Bone marrow (tissue), 2 donors: ENCODE results near the gene PSMC4.
"Not testable (repeated sequence)": the region's sequence is repeated elsewhere in the genome, so short reads cannot be mapped to it uniquely, and the experiment has no call there.

Source experiments
- DNase-seq, 2 donors: peaks; one replicate each; lab custom pipeline; 2025; lab: John Stamatoyannopoulos, UW

PSMC4 gene

DNA sequence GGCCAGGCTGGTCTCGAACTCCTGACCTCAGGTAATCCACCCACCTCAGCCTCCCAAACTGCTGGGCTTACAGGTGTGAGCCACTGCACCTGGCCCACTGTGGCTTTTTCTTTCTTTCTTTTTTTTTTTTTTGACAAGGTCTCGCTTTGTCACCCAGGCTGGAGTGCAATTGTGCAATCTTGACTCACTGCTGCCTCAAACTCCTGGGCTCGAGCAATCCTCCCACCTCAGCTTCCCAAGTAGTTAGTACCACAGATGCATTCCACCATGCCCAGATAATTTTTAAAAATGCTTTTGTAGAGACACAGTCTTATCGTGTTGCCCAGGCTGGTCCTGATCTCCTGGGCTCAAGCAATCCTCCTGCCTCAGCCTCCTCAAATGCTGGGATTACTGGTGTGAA is 24.4 kb upstream of the PSMC4 start:
- no peak for DNase-seq

DNA sequence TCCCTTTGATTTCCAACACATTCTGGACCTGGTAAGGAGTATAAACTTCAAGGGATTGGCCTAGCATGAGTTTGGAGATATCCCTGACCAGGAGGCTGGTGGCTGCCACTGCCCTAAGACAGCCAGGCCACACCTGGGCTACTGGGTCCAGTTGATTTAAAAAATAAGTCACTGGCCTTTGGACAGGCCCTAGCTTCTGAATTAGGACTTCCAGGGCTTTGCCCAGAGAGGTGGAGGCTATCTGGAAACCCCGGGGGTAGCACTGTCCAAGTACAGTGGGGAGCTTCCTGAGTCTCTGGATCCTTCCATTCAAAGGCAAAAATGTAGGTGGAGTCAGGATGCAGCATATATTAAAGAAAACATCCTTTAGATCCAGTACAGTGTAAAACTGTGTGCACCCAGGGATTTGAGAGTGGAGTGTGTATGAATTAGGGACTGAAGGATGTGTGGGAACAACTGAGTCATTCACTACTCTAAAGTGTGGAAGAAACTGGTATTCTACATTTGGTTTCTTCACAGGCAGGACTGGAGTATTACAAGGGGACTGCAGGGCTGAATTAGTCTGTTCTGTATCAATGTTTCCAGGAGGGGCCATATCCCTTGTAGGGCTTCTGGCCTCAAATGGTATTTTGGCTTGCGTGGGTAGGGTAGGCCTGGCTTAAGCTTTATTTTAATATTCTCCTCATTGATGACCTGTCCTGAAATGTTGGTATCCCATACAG is 21.8 kb upstream of the PSMC4 start:
- no peak for DNase-seq

DNA sequence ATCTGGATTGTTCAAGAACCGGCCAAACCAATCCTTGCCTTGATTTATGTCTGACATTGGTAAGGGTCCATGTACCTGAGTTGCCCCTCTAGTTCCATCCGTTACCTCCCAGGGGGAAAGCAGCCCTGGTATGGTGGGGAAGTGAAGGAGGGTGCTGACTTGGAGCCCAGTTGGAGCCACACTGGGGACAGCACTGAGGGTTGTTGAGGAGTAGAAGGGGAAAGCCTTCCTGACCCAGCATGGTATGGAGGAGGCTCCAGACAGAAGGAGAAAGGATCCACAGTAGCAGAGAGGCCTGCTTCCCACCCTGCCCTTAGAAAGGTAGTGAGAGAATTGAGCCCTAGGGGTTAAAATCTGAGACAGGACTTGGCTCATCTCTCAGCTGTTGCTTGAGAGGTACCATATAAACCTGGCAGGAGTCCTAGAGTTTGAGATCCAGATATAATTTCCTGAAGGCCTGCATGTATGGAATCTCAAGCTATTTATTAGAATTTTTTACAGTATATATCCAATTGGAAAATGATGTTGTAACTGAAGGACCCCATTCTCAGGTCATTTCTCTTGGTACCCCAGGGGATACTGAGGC is 19.8 kb upstream of the PSMC4 start:
- no peak for DNase-seq

DNA sequence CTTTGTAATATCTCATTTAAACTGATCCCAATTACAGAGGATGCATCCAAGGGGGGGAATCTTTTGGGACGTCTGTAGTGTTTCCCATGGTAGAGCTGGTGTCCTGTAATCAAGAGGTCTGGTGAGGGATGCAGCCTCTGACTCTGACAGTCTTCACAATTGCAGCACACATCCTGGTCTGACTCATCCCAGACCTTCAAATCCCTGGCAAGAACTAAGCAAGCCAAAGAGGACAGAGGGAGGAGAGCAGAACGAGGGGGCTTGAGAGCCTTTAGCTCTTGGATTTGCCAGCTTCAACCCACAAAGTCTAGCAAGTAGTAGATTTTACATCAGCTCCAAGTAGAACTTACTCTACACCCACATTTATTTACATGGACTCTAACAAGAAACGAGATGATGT is 19.3 kb upstream of the PSMC4 start:
- DNase-seq = no peak

DNA sequence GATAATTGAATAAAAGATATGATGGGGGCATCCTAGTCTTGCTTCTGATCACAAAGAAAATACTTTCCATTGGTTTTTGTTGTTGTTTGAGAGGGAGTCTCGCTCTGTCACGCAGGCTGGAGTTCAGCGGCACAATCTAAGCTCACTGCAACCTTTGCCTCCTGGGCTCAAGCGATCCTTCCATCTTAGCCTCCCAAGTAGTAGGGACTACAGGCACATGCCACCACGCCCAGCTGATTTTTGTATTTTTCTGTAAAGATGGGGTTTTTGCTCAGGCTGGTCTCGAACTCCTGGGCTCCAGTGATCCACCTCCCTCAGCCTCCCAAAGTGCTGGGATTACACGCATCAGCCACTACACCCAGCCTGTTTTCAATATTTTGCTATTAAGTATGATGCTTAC is 17.1 kb upstream of the PSMC4 start:
- no peak for DNase-seq

DNA sequence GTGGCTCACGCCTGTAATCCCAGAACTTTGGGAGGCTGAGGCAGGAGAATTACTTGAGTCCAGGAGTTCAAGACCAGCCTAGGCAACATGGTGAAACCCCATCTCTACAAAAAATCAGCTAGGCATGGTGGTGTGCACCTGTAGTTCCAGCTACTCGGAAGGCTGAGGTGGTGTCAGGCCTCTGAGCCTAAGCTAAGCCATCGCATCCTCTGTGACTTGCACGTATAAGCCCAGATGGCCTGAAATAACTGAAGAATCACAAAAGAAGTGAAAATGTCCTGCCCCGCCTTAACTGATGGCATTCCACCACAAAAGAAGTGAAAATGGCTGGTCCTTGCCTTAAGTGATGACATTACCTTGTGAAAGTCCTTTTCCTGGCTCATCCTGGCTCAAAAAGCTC is 13.1 kb upstream of the PSMC4 start:
- DNase-seq = not testable (repeated sequence)

DNA sequence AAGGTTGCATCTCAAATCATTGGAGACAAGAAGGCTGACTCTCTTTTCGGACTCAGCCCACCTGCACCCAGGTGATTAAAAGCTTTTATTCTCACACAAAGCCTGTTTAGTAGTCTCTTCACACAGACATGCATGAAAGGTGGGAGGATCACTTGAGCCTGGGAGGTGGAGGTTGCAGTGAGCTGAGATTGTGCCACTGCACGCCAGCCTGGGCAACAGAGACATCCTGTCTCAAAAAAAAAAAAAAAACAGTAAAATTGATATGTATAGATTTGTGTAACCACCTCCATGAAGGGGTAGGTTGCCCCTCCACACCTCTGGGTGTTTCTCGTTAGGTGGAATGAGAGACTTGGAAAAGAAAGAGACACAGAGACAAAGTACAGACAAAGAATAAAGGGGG is 12.0 kb upstream of the PSMC4 start:
- not testable (repeated sequence) for DNase-seq

DNA sequence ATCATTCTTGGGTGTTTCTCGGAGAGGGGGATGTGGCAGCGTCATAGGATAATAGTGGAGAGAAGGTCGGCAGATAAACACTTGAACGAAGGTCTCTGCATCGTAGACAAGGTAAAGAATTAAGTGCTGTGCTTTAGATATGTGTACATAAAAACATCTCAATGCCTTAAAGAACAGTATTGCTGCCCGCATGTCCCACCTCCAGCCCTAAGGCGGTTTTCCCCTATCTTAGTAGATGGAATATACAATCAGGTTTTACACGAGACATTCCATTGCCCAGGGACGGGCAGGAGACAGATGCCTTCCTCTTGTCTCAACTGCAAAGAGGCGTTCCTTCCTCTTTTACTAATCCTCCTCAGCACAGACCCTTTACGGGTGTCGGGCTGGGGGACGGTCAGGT is 11.6 kb upstream of the PSMC4 start:
- DNase-seq = not testable (repeated sequence)

DNA sequence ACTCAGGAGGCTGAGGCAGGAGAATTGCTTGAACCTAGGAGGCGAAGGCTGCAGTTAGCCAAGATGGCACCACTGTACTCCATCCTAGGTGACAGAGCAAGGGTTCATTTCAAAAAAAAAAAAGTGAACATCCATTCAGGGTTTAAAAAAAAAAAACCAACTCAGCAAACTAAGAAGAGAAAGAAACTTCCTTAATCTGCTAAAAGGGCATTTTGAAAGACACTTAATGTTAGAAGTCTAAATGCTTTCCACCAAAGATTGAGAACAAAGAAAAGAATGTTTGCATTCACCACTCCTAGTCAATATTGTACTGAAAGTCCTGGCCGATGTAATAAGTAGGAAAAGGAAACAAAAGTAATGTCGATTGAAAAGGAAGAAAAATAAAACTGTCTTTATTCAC is 7.1 kb upstream of the PSMC4 start:
- no peak for DNase-seq

DNA sequence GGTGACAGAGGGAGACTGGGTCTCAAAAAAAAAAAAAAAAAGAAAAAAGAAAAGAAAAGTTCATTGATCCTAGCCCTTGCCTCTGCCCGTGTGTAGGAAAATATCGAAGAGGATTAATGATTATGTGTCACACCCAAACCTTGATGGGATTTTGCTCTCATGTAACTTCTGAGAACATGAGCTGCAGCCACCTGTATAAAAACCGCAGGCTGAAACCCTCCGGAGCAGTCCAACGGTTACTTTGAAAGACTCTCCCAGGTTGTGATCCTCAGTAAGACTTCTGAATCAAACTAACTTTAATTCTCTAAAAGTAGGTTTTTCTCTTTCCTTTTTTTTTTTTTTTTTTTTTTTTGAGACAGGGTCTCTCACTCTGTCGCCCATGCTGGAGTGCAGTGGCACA is 4.3 kb upstream of the PSMC4 start:
- DNase-seq = no peak

DNA sequence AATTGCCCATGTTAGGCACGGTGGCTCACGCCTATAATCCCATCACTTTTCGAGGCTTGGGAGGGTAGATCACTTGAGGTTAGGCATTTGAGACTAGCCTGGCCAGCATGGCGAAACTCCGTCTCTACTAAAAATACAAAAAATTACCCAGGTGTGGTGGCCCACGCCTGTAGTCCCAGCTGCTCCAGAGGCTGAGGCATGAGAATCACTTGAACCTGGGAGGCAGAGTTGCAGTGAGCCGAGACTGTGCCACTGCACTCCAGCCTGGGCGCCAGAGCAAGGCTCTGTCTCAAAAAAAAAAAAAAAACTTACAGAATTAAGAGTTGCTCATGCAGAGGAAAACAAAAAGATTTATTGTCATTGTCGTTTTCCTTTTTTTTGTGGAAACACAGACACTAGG is 3.4 kb upstream of the PSMC4 start:
- DNase-seq = no peak

DNA sequence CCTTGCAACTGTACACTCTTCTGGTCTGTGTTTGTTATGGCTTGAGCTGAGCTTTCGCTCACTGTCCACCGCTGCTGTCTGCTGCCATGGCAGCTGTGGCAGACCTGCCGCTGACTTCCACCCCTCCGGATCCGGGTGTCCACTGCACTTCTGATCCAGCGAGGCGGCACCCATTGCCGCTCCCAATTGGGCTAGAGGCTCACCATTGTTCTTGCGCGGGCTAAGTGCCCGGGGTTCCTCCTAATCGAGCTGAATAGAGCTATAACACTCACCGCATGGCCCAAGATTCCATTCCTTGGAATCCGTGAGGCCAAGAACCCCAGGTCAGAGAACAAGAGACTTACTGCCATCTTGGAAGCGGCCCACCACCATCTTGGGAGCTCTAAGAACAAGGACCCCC is 2.2 kb upstream of the PSMC4 start:
- DNase-seq = no peak

DNA sequence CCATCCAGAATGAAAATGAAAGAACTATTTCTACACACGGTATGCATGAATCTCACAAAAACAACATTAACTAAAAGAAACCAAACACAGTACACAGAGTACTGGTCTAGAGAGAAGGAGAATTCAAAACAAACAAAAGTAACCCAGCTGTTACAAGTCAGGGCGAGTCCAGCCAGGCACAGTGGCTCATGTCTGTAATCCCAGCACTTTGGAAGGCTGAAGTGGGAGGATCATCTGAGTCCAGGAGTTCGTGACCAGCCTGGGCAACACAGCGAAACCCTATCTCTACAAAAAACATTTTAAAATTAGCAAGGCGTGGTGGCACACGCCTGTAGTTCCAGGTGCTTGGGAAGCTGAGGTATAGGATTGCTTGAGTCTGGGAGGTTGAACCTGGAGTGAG is 1.7 kb upstream of the PSMC4 start:
- no peak for DNase-seq

DNA sequence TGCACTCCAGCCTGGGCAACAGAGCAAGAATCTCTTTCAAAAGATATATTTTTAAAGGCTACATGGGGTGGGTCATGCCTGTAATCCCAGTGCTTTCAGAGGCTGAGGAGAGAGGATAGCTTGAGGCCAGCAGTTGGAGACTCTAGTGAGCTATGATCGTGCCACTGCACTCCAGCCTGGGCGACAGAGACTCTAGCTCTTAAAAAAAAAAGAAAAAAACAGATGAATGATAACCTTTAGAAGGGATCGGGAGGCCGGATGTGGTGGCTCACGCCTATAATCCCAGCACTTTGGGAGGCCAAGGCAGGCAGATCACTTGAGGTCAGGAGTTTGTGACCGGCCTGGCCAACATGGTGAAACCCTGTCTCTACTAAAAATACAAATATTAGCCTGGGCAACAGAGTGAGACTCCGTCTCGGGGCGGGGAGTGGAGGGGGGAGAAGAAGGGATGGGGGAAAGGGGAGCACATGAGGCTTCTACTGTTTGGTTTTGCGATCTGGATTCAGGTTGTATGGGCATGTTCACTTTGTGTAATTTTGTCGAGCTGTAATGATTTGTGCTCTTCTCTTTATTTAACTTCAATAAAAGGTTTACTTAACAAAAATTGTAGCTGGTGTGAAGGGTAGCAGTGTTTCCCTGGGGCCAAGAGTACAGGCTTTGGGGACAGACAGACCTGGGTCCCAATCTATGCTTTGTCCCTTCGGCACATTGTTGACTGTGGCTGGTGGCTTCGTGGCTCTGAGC is 1.1 kb upstream of the PSMC4 start:
- DNase-seq = no peak

DNA sequence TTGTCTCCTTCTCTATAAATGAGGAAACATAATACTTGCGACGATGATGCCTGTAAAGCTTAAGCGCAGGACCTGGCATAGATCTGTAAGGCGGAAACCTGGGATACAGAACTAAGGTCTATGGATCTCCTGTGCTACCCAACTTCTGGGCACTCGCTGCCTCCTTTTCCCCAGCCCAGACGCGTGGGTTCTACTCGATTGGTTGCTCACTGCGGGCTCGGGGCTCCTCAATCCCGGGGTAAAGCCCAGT is 615 bp upstream of the PSMC4 start:
- DNase-seq = no peak

DNA sequence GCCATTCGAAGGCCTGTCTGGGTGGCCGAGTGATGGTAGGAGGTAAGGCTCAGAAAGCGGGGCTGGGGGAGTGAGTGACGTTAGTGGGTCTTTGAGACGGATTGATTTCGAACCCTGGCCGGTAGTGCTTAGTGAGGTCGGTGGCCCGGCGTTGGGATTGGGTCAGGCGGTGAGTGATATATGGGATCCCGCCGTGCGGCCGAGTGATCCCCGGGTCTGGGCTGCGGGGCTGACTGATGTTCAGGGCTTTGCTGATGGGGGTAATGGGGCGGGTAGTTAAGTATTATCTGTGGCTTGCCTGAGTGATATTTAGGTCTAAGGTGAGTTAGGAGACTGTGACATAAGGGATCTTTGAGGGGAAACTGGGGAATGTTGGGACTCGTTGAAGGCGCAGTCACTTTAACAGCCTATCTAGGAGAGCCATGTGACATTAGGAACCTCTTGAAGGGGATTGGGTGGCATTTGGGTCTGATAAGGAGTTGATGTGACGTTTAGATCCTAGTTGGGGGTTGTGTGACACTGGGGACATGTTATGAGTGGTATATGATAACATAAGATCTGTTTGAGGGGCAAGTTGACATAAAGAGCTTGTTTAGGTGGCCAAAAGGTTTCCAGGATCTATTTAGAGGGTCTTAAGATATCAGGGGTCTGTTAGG is 543 bp downstream of the PSMC4 start:
- no peak for DNase-seq

DNA sequence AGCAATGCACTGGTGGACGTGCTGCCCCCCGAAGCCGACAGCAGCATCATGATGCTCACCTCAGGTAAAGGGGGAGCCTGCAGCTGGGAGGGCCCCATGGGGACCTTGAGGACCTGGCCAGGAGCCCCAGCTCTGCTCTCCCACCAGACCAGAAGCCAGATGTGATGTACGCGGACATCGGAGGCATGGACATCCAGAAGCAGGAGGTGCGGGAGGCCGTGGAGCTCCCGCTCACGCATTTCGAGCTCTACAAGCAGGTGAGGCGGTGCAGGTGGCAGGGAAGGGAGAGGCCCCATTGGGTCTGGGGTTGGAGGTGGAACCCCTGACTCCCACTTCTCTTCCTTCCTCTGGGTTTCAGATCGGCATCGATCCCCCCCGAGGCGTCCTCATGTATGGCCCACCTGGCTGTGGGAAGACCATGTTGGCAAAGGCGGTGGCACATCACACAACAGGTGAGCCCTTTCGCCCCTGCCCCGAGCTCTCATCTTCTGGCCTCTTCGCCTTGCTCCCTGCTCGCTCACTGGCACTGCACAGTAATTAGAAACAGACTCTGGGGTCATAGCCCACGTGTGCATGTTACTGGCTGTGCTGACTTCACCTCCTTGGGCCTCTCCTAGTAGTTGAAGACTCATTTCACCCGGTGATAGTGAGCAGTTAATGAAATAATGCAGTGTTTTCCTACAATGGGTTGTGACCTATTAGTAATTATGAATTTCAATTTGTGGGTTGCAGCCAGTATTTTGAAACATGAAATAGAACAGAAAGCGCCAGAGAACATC is 3.6 kb downstream of the PSMC4 start:
- no peak for DNase-seq

DNA sequence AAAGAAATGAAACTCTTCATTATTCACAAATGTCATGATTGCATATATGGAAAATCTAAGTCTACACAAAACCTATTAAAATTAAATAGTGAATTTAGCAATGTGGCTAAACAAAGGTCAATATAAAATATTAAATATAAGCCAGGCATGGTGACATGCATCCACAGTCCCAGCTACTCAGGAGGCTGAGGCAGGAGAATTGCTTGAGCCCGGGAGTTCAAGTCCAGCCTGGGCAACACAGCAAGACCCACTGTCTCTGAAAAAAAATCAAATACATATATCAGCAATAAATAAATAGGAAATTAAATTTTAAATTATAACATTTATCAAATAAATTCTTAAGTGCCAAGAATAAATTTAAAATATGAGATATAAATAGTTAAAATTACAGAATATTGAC is 11.9 kb downstream of the PSMC4 start:
- no peak for DNase-seq

DNA sequence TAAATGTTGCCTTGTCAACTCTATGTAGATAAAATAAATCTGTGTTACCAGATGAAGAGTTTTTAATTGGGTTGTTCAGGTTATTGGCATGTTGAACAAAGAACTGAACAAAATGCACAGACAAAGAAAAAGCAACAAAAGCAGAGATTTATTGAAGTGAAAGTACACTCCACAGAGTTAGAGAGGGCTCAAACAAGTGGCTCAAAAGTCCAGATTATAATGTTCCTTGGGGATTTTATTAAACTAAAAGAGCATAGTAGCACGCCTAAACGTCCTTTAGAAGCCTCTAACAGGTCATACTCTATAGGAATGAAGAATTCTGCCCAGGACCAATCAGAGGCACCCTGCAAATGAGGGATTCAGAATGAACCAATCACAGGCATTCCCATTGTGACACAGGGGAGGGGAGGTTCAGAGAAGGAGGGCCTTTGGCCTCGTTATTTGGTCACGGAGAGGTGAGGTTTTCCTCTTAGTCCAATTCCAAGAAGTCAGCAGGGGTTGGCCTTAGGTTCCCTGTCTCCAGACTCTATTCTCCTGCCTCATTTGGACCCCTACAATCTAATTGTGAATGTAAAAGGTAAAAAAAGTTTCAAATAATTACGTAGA is 12.8 kb downstream of the PSMC4 start:
- no peak for DNase-seq

DNA sequence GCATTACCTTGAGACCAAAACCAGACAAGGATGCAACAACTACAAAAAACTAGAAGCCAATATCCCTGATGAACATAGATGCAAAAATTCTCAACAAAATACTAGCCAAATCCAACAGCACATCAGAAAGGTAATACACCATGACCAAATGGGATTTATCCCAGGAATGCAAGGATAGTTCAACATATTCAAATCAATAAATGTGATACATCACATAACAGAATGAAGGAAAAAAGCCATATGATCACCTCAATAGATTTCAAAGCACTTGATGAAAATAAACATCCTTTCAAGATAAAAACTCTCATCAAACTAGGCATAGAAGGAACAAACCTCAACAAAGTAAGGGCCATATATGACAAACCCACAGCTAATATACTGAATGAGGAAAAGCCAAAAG is 15.7 kb downstream of the PSMC4 start:
- no peak for DNase-seq

DNA sequence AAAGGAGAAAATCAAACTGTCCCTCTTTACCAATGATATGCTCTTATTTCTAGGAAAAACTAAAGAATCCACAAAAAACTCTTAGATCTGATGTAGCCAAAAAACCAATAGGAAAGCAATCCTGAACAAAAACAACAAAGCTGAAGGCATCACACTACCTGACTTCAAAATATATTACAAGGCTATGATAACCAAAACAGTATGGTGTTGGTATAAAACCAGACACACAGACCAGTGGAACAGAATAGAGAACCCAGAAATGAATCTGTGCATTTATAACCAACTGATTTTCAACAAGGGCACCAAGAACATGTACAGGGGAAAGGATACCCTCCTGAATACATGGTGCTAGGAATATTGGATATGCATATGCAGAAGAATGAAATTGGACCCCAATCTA is 16.2 kb downstream of the PSMC4 start:
- no peak for DNase-seq

DNA sequence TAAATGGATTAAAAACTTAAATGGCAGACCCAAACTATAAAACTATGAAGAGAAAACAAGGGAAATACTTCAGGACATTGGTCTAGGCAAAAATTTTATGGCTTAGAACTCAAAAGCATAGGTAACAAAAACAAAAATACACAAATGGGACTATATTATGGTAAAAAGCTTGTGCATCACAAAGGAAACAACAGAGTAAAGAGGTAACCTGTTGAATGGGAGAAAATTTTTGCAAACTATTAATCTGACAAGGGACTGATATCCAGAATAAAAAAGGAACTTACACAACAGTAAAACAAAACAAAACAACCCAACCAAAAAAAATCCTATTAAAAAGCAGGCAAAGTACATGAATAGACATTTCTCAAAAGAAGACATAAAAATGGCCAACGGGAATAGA is 16.6 kb downstream of the PSMC4 start:
- DNase-seq = no peak
